GM12874 (cell line): ENCODE measurements around the gene PARP9.

Source experiments
- TF ChIP-seq, protein P1 (sequence below): IDR thresholded peaks from 2 replicates; pipeline ENCODE4 v1.5.1; 2011; ENCODE audit warnings: low read depth, mild to moderate bottlenecking, control low read depth, low read length, moderate library complexity; ENCODE audit not compliant: insufficient read depth

Gene PARP9

DNA sequence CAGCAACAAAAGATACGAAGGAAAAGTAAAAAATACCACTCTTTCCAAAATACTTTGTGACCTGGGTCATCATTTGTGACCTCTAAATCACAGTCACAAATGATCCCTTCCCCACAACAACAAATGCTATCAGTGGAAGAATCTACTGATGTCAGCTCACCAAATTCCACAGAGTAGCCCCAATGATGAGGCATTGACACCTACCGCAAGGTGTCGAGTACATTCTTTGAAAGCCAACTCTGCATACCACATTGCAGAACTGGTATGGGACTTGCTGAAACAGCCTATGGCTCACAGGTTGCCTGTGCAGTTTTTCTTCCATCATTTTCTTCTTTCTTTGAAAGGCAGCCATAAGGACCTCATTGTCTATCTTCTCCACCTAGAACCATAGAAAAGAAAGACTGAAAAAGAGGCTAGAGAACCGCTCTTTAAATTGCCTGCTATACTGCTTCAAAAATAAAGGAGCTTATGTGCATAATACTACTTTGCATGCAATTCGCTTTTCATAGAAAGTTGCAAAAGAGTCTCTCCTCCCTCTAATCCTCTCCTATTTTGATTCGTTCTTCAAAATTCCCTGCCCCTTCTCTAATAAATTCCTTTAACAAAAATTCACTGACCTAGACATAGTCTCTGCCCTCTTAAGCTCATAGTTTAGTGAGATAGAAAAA, 28.0 kb downstream of the PARP9 start:
- TF ChIP-seq, protein P1, sequence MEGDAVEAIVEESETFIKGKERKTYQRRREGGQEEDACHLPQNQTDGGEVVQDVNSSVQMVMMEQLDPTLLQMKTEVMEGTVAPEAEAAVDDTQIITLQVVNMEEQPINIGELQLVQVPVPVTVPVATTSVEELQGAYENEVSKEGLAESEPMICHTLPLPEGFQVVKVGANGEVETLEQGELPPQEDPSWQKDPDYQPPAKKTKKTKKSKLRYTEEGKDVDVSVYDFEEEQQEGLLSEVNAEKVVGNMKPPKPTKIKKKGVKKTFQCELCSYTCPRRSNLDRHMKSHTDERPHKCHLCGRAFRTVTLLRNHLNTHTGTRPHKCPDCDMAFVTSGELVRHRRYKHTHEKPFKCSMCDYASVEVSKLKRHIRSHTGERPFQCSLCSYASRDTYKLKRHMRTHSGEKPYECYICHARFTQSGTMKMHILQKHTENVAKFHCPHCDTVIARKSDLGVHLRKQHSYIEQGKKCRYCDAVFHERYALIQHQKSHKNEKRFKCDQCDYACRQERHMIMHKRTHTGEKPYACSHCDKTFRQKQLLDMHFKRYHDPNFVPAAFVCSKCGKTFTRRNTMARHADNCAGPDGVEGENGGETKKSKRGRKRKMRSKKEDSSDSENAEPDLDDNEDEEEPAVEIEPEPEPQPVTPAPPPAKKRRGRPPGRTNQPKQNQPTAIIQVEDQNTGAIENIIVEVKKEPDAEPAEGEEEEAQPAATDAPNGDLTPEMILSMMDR: no peak

DNA sequence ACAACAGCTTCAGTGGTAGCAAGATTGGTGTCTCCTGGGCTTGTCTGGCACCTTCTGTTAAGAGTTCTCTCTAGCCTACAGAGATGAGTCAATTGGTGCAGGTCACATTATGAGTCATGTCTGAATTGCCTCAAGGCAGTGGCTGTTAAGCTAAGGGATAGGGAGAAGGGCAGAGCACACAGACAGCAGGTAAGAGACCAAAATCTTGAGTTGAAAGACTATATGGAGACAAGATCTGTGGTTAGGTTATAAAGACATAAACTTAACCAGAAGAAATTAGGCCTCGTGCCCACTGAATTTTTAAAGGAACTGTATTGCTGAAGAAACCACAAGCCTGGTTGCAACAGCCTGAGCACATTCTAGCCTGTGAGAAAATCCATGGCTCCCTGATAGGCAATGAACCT, 30.2 kb downstream of the PARP9 start:
- TF ChIP-seq, protein P1: no peak

DNA sequence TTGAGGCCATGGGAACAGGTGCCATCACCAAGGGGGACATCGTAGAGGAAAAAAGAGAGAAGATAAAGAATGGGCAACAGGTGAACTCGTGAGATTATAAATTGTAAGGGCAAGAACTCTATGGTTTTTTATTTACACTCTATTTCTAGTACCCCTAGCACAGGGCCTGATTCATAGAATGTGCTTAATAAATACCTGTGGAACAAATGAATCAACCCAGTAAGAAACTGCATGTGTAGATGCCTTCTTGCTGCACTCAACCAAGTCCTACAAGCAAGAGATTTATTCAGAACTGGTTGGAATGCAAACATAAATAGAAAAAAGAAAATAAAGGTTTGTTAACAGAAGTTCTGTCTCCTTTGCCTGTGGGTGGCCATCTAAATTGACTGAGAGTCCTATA, 30.6 kb downstream of the PARP9 start:
- TF ChIP-seq, protein P1: no peak

DNA sequence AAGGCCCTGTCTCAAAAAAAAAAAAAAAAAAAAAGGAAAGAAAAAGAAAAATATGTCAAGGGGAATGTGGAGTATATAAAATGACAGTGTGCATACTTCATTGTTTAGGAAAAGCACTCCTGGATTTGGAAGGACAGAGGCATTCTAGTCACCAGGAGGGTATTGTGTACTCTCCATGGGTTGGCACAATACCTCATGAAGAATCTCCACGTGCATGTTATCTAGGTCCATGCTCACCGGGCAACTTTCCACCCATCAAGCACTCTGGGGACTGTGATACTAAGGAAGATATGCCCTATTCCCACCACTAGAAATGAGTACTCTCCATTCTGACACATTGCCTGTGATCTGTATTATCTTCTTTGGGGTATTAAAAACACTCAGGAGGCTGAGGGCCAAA, 33.9 kb downstream of the PARP9 start:
- TF ChIP-seq, protein P1: no peak

DNA sequence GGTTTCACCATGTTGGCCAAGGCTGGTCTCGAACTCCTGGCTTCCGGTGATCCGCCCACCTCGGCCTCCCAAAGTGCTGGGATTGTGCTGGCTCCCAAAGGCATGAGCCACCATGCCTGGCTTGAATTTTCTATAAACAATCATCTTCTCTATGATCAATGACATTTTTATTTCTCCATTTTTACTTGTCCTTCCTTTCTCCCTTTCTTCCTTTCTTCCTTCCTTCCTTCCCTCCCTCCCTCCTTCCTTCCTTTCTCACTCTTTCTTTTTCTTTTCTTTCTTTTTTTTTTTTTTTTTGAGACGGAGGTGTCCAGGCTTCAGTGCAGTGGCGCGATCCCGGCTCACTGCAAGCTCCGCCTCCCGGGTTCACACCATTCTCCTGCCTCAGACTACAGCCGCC, 40.8 kb downstream of the PARP9 start:
- TF ChIP-seq, protein P1: no peak

DNA sequence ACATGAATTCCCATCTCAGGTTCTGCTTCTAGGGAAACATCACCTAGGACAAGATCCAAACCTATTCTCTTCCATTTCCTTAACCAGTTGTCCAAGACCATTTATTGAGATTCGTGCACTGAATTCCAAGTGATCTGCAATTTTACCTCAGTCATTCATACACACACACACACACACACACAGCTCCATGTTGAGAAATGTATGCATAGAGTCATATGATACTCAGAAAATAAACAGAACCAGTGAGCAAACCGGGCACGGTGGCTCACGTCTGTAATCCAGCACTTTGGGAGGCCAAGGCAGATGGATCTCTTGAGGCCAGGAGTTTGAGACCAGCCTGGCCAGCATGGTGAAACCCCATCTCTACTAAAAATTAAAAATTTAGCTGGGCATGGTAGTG, 43.2 kb downstream of the PARP9 start:
- TF ChIP-seq, protein P1: no peak

DNA sequence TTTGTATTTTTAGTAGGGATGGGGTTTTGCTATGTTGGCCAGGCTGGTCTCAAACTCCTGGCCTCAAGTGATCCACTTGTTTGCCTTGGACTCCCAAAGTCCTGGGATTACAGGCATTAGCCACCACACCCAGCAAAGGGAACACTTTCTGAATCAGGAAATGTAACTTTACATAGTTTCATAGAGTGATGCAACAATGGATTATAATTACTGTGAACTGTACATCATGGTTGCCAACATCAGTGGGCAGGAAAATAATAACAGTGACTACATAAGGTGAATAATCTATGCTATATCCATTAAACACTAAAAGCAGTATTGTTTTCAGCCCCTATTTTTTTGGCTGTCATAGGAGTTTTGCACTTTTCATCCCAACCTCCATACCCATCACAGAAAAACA, 44.4 kb downstream of the PARP9 start:
- TF ChIP-seq, protein P1: no peak
